ENCODE data around the gene NOTUM. TPM values are rescaled to one million over a fixed set of nuclear protein-coding genes. Genes with fewer than 3 reads are reported as not detected.
"Not testable (repeated sequence)": the region's sequence is repeated elsewhere in the genome, so short reads cannot be mapped to it uniquely, and the experiment has no call there.

Gene NOTUM
- polyA plus RNA-seq, 4 donors, result 1.0 to 1.1 TPM; not detected in 2

GRCh38 chr17:81921996-81922565 lies 38.9 kb downstream of the NOTUM start:
- H3K27ac ChIP-seq (ENCODE audit: low read depth in 1 of 3, low read length in 2 of 3), result peak overlapping the region in 1 of 3 donors; percentile 13
- no peak for FAIRE-seq
- peaks cover 16 to 58% (median 17%) of the 10 kb centered on the region in 3 donors for H3K4me1 ChIP-seq (ENCODE audit: control insufficient read depth in 3 of 3, insufficient read depth in 2 of 3, low read depth in 1 of 3, low read length in 2 of 3)

GRCh38 chr17:81921537-81921862 lies 39.5 kb downstream of the NOTUM start:
- 48 to 84% (median 77%) methylated on average over 3 of the region's 3 CpGs for WGBS, 3 donors
- no peak overlapping the region for H3K27ac ChIP-seq (ENCODE audit: low read depth in 1 of 3, low read length in 2 of 3)
- no peak for FAIRE-seq
- no peaks in the 10 kb centered on the region for H3K9me3 ChIP-seq (ENCODE audit: control insufficient read depth in 2 of 2, insufficient read depth in 1 of 2, low read depth in 1 of 2, low read length in 1 of 2)
- peaks cover 16 to 61% (median 22%) of the 10 kb centered on the region in 3 donors for H3K4me1 ChIP-seq (ENCODE audit: control insufficient read depth in 3 of 3, insufficient read depth in 2 of 3, low read depth in 1 of 3, low read length in 2 of 3)
- H3K4me3 ChIP-seq (ENCODE audit: low read depth in 1 of 3, low read length in 3 of 3), result no peak overlapping the region
- no peak for DNase-seq
- H3K36me3 ChIP-seq (ENCODE audit: control insufficient read depth in 3 of 3, insufficient read depth in 2 of 3, low read depth in 1 of 3, low read length in 3 of 3), result peaks cover 0 to 61% (median 2%) of the 10 kb centered on the region in 3 donors
- H3K27me3 ChIP-seq (ENCODE audit: control insufficient read depth in 3 of 3, insufficient read depth in 3 of 3, low read length in 3 of 3), result no peaks in the 10 kb centered on the region

More at GRCh38 chr17:81921996-81922565, 38.9 kb downstream of the NOTUM start:
- Histone ChIP-seq H3K36me3 (ENCODE audit: control insufficient read depth in 3 of 3, insufficient read depth in 2 of 3, low read depth in 1 of 3, low read length in 3 of 3) (peaks cover 0 to 61% (median 2%) of the 10 kb centered on the region in 3 donors), H3K9me3 (ENCODE audit: control insufficient read depth in 2 of 2, insufficient read depth in 1 of 2, low read depth in 1 of 2, low read length in 1 of 2) (no peaks in the 10 kb centered on the region), H3K4me3 (ENCODE audit: low read depth in 1 of 3, low read length in 3 of 3) (no peak overlapping the region), H3K27me3 (ENCODE audit: control insufficient read depth in 3 of 3, insufficient read depth in 3 of 3, low read length in 3 of 3) (no peaks in the 10 kb centered on the region)
- 92 to 96% (median 94%) methylated on average over 23 of the region's 23 CpGs for WGBS, 3 donors
- DNase-seq, result no peak

GRCh38 chr17:81920612-81921536 lies 40.1 kb downstream of the NOTUM start:
- Histone ChIP-seq H3K9me3 (ENCODE audit: control insufficient read depth in 2 of 2, insufficient read depth in 1 of 2, low read depth in 1 of 2, low read length in 1 of 2) (no peaks in the 10 kb centered on the region), H3K4me1 (ENCODE audit: control insufficient read depth in 3 of 3, insufficient read depth in 2 of 3, low read depth in 1 of 3, low read length in 2 of 3) (peaks cover 16 to 61% (median 22%) of the 10 kb centered on the region in 3 donors), H3K36me3 (ENCODE audit: control insufficient read depth in 3 of 3, insufficient read depth in 2 of 3, low read depth in 1 of 3, low read length in 3 of 3) (peaks cover 0 to 64% (median 2%) of the 10 kb centered on the region in 3 donors), H3K27ac (ENCODE audit: low read depth in 1 of 3, low read length in 2 of 3) (peak overlapping the region in 2 of 3 donors; percentile 14 to 48), H3K27me3 (ENCODE audit: control insufficient read depth in 3 of 3, insufficient read depth in 3 of 3, low read length in 3 of 3) (no peaks in the 10 kb centered on the region), H3K4me3 (ENCODE audit: low read depth in 1 of 3, low read length in 3 of 3) (no peak overlapping the region)
- FAIRE-seq (no peak), DNase-seq (peak in 1 of 2 donors; percentile 58)
- WGBS, 3 donors, result 74 to 87% (median 78%) methylated on average over 33 of the region's 33 CpGs

GRCh38 chr17:81918832-81919545 lies 42.0 kb downstream of the NOTUM start:
- H3K27me3 ChIP-seq (ENCODE audit: control insufficient read depth in 3 of 3, insufficient read depth in 3 of 3, low read length in 3 of 3), result no peaks in the 10 kb centered on the region
- DNase-seq (peak; percentile 49 to 93), FAIRE-seq (no peak)
- no peak overlapping the region for H3K4me3 ChIP-seq (ENCODE audit: low read depth in 1 of 3, low read length in 3 of 3)
- no peaks in the 10 kb centered on the region for H3K9me3 ChIP-seq (ENCODE audit: control insufficient read depth in 2 of 2, insufficient read depth in 1 of 2, low read depth in 1 of 2, low read length in 1 of 2)
- peaks cover 2 to 72% (median 12%) of the 10 kb centered on the region in 3 donors for H3K36me3 ChIP-seq (ENCODE audit: control insufficient read depth in 3 of 3, insufficient read depth in 2 of 3, low read depth in 1 of 3, low read length in 3 of 3)
- 42 to 71% (median 50%) methylated on average over 15 of the region's 15 CpGs for WGBS, 3 donors
- peak overlapping the region; percentile 80 to 87 (median 86) for H3K27ac ChIP-seq (ENCODE audit: low read depth in 1 of 3, low read length in 2 of 3)
- peaks cover 12 to 47% (median 16%) of the 10 kb centered on the region in 3 donors for H3K4me1 ChIP-seq (ENCODE audit: control insufficient read depth in 3 of 3, insufficient read depth in 2 of 3, low read depth in 1 of 3, low read length in 2 of 3)

GRCh38 chr17:81918333-81918669 lies 42.7 kb downstream of the NOTUM start:
- FAIRE-seq; H3K9me3 ChIP-seq (ENCODE audit: control insufficient read depth in 2 of 2, insufficient read depth in 1 of 2, low read depth in 1 of 2, low read length in 1 of 2); H3K27me3 ChIP-seq (ENCODE audit: control insufficient read depth in 3 of 3, insufficient read depth in 3 of 3, low read length in 3 of 3); DNase-seq: not testable (repeated sequence)
- H3K27ac ChIP-seq (ENCODE audit: low read depth in 1 of 3, low read length in 2 of 3), result peak overlapping the region; percentile 80 to 87 (median 86)
- WGBS, 3 donors, result 23 to 36% (median 23%) methylated on average over 9 of the region's 9 CpGs
- H3K4me3 ChIP-seq (ENCODE audit: low read depth in 1 of 3, low read length in 3 of 3), result peak overlapping the region in 1 of 3 donors; percentile 24
- H3K4me1 ChIP-seq (ENCODE audit: control insufficient read depth in 3 of 3, insufficient read depth in 2 of 3, low read depth in 1 of 3, low read length in 2 of 3), result peaks cover 8 to 40% (median 12%) of the 10 kb centered on the region in 3 donors
- H3K36me3 ChIP-seq (ENCODE audit: control insufficient read depth in 3 of 3, insufficient read depth in 2 of 3, low read depth in 1 of 3, low read length in 3 of 3), result peaks cover 2 to 72% (median 17%) of the 10 kb centered on the region in 3 donors

GRCh38 chr17:81917565-81918332 lies 43.2 kb downstream of the NOTUM start, which contains the start of gene SIRT7:
Gene SIRT7, minus strand, starts transcription at chr17:81918176. Its CDS starts 45 bp downstream, at chr17:81918131.
- H3K27ac ChIP-seq (ENCODE audit: low read depth in 1 of 3, low read length in 2 of 3), result peak within 1 kb of the TSS; percentile 80 to 94 (median 86)
- H3K4me3 ChIP-seq (ENCODE audit: low read depth in 1 of 3, low read length in 3 of 3), result peak within 1 kb of the TSS; percentile 49 to 91 (median 76)
- H3K27me3 ChIP-seq (ENCODE audit: control insufficient read depth in 3 of 3, insufficient read depth in 3 of 3, low read length in 3 of 3), result no peaks in the 10 kb centered on the region
- peaks cover 5 to 71% (median 17%) of the 10 kb centered on the region in 3 donors for H3K36me3 ChIP-seq (ENCODE audit: control insufficient read depth in 3 of 3, insufficient read depth in 2 of 3, low read depth in 1 of 3, low read length in 3 of 3)
- H3K9me3 ChIP-seq (ENCODE audit: control insufficient read depth in 2 of 2, insufficient read depth in 1 of 2, low read depth in 1 of 2, low read length in 1 of 2), result no peaks in the 10 kb centered on the region
- 0 to 1% (median 1%) methylated on average over 69 to 94 of the region's 94 CpGs for WGBS, 3 donors
- H3K4me1 ChIP-seq (ENCODE audit: control insufficient read depth in 3 of 3, insufficient read depth in 2 of 3, low read depth in 1 of 3, low read length in 2 of 3), result peaks cover 8 to 35% (median 9%) of the 10 kb centered on the region in 3 donors
- no peak for FAIRE-seq
- peak; percentile 85 to 91 for DNase-seq

- no peak for FAIRE-seq
- no peaks in the 10 kb centered on the region for H3K27me3 ChIP-seq (ENCODE audit: control insufficient read depth in 3 of 3, insufficient read depth in 3 of 3, low read length in 3 of 3)
- 63 to 75% (median 65%) methylated on average over 21 of the region's 21 CpGs for WGBS, 3 donors
- H3K36me3 ChIP-seq (ENCODE audit: control insufficient read depth in 3 of 3, insufficient read depth in 2 of 3, low read depth in 1 of 3, low read length in 3 of 3), result peaks cover 9 to 73% (median 21%) of the 10 kb centered on the region in 3 donors
- H3K4me3 ChIP-seq (ENCODE audit: low read depth in 1 of 3, low read length in 3 of 3), result peak overlapping the region in 2 of 3 donors; percentile 49 to 91
- no peaks in the 10 kb centered on the region for H3K9me3 ChIP-seq (ENCODE audit: control insufficient read depth in 2 of 2, insufficient read depth in 1 of 2, low read depth in 1 of 2, low read length in 1 of 2)
- peak; percentile 60 to 82 for DNase-seq
- peak overlapping the region; percentile 35 to 94 (median 52) for H3K27ac ChIP-seq (ENCODE audit: low read depth in 1 of 3, low read length in 2 of 3)
- peaks cover 8 to 33% (median 9%) of the 10 kb centered on the region in 3 donors for H3K4me1 ChIP-seq (ENCODE audit: control insufficient read depth in 3 of 3, insufficient read depth in 2 of 3, low read depth in 1 of 3, low read length in 2 of 3)
These were observed 44.6 kb downstream of the NOTUM start for GRCh38 chr17:81916234-81917001.
